Umbilical cord (tissue), 2 donors: ENCODE data around the gene WNK2. TPM values are rescaled to one million over a fixed set of nuclear protein-coding genes. Genes with fewer than 3 reads are reported as not detected.
"Not testable (repeated sequence)": the region's sequence is repeated elsewhere in the genome, so short reads cannot be mapped to it uniquely, and the experiment has no call there.

Experiments
- DNase-seq: peaks from one replicate; pipeline ENCODE4 v3.0.0-alpha.2; 2015; ENCODE audit warnings: low spot score
- total RNA-seq: library from RNA; depleted of rRNA; stranded (reverse); fragments of >200 nt; gene quantifications from one replicate; pipeline ENCODE4 v1.2.3, GENCODE V29; 2014; ENCODE audit warnings: low replicate concordance; ENCODE audit not compliant: insufficient read depth

The WNK2 gene
- total RNA-seq, 1 donor from 2014 or later: 10.4 TPM

- DNase-seq: peak; percentile 66
Measured at GRCh38 chr9:93235300-93235960, 51.5 kb downstream of the WNK2 start.

DNA sequence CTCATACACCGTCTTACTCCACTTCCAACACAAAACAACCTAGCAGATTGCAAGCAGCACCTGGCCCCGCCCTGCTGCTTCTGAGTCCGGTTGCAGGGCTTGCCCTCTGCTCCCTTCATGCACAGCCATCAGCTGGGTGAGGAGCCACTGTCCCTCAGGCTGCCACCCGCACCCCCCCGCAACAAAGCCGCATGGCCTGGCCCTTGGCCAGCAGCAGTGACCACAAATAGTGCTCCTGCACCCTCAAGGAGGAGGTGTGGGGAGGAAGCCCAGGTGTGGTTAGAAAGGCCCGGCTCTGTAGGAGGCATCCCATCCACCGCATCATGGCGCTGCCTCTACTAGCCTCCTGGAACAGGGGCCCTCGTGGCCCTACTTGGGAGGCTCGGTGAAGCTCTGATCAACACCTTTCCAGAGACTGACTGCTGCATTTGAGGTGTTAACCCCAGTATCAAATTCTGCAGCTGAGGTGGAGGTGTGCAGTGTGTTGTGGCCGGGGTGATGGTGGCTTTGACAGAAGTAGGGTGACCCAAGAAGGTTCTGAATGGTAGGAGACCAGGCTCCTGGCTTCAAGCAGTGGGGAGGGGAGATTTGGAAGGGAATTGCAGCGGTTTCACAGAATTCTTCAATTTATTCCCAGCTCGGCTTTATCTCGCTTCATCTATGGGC is 52.7 kb downstream of the WNK2 start:
- no peak for DNase-seq

- no peak for DNase-seq
Measured at GRCh38 chr9:93237540-93237939, 53.6 kb downstream of the WNK2 start.

DNA sequence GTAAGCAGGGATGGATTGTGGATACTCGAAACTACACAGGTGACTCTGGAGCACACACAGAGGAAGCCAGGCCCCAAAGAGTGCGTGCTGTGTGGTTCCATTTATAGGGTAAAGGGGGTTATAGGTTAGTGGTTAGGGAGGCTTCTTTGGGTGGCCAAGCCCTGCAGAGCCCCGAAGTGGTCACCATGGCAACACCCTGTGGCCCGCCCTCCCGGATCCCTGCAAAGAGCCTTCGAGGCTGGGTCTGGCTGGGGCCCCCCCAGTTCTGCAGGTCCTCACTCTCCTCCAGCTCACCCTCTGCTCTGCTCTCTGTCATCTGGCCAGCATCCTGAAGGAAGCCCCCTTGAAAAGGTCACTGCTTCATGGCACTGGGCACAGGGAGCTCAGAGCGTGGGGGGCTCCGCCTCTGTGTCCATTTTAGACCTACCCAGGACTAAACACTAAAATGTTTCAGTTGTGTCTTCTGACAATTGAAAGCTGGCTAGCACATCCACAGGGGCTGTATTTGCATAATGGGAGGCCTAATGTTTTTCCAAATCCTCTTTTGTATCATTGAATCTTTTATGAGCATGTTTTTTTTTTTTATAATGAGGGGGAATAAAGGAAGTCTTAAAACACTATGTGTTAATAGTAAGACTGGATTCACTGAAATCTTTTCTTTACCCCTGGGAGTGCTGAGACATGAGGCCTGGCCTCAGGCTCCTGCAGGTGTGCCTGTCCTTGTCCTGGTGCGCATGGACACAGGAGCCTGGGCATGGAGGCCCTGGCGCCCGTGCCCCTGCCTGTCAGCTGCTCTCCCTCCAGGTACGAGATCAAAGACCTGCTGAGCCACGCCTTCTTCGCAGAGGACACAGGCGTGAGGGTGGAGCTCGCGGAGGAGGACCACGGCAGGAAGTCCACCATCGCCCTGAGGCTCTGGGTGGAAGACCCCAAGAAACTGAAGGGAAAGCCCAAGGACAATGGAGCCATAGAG is 55.3 kb downstream of the WNK2 start:
- DNase-seq: no peak

DNA sequence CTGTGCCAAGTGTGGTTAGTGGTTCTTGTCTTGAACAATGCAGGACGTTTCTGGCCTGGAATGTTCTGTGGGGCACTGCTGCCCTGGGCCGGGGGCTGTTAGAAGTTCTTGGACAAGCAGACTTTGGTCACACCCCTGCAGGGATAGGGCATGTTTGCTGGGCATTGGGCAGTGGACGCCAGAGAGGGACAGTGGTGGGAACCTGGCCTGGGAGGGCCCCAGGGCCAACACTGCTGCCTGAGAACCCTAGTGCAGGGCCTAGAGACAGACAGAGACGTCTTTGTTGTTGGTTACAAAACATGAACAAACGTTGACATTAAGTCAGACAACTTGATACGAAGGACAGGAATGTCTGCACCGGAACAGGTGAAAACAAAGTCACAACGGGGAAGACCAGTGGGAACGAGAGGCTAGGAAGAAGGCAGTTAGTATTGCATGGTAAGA is 57.0 kb downstream of the WNK2 start:
- no peak for DNase-seq

GRCh38 chr9:93243112-93243511 is 59.2 kb downstream of the WNK2 start:
- DNase-seq: no peak

DNA sequence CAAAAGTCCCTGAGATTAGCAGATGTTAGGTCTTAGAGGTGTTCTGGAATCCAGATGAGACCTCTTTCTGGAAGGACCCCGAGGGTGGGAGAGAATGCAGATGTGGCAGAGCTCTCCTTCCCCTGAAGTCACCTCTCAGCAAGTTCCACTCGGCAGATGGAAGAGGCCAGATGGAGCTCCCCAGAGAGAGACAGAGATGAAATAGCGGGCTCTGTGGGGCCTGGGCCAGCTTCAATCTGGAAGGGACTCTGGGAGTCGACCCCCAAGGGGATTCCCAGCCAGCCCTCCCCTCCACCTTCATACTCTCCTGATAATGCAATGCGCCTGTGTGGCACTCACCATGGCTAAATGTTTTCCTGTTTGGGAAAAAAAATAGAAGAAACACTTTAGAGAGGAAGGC is 60.2 kb downstream of the WNK2 start:
- no peak for DNase-seq

DNA sequence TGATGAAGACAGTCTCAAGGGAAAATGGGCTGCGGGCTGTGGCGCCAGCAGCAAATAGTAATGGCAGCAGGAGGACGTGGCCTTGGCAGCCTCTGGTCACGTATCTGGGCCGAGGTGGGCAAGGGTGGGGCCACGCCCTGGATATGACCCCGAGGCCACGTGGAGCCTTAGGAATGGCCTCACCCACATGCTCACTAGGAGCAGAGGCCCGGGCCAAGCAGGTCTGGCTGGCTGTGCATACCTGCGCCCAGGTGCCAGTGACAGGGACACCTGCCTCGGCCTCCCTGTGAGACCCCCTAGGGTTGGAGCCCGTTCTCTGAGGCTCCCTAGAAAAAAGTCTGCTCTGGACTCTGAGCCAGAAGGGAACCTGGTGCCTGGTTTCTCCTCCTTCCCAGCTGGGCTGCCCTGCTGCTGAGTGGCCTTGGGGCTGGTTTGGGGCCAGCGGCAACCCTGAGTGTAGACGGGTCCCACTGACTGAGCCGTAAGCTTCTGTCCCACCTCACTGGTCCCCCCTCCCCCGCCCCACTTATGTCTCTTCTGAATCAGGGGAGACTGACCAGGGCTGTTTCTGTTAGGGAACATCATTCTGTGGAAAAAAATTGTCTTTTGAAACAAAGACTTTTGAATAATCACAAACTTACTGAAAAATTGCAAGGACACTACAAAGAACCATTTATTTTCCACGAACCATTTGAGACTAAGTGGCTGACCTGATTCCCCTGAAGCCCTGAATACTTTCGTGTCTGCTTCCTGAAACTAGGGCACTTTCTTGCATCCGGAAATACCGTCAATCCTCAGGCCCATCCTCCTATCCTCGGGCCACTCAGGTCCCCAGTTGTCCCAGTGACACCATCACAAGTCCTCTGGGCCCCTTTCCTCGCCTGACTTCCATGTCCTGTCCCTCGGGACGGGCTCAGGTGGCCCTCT is 60.8 kb downstream of the WNK2 start:
- DNase-seq: no peak

DNA sequence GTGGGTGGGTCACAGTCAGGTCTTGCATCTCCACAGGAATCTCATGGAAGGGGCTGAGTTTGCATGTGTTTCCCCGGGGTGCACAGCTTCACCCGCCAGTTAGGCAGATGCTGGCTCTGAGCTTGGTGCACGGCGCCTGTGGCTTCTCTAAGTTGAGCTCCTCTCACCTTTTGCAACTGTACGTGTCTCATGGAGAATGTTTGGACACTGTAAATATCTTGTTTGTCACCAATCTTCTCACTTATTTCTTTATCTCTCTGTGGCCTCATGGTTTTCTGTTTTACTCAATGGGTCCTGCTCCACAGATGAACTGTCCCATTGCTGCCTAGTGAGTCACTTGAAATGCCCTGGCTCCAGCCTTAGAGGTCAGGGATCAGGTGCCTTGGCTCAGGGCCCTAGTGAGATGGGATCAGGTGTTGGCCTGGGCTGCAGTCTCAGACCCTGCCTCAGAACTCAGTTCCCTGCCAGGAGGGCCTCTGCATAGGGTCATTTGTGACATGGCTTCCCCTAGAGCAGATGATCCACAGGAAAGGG is 61.6 kb downstream of the WNK2 start:
- no peak for DNase-seq

- DNase-seq: peak; percentile 11
Measured at GRCh38 chr9:93246111-93246510, 62.2 kb downstream of the WNK2 start.

DNA sequence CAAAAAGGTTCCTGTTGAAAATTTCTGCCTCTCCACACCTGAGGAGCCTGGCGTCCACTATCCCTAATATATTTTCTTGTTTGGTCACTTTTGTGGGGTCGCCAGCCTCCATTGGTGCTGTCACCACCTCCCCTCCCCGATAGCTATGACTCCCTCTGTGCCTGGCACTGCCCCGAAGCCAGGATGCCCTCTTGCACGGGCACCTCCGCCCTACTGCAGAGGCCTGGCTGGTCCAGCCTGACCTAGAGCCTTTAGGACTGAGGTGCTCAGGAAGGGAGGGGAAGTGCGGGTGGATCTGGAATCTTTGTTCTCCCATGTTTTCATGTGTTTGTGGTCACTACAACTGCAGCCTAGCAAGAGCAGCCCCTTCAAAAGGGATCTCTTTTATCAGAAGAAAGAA is 62.6 kb downstream of the WNK2 start:
- DNase-seq: no peak

GRCh38 chr9:93247099-93247865 is 63.3 kb downstream of the WNK2 start:
- DNase-seq: no peak

- DNase-seq: no peak
Measured at GRCh38 chr9:93247892-93248291, 64.0 kb downstream of the WNK2 start.

GRCh38 chr9:93248386-93249040 is 64.6 kb downstream of the WNK2 start:
- no peak for DNase-seq

- no peak for DNase-seq
Measured at GRCh38 chr9:93250185-93250584, 66.2 kb downstream of the WNK2 start.

DNA sequence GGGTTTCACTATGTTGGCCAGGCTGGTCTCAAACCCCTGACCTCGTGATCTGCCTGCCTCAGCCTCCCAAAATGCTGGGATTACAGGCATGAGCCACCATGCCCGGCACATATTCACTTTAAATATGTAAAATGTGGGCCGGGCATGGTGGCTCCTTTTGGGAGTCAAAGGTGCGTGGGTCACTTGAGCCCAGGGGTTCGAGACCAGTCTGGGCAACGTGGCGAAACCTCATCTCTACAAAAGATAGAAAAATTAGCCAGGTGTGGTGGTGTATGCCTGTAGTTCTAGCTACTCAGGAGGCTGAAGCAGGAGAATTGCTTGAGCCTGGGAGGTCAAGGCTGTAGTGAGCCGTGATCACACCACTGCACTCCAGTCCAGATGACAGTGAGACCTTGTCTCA is 67.4 kb downstream of the WNK2 start:
- DNase-seq: not testable (repeated sequence)

- no peak for DNase-seq
Measured at GRCh38 chr9:93252116-93252780, 68.3 kb downstream of the WNK2 start.

DNA sequence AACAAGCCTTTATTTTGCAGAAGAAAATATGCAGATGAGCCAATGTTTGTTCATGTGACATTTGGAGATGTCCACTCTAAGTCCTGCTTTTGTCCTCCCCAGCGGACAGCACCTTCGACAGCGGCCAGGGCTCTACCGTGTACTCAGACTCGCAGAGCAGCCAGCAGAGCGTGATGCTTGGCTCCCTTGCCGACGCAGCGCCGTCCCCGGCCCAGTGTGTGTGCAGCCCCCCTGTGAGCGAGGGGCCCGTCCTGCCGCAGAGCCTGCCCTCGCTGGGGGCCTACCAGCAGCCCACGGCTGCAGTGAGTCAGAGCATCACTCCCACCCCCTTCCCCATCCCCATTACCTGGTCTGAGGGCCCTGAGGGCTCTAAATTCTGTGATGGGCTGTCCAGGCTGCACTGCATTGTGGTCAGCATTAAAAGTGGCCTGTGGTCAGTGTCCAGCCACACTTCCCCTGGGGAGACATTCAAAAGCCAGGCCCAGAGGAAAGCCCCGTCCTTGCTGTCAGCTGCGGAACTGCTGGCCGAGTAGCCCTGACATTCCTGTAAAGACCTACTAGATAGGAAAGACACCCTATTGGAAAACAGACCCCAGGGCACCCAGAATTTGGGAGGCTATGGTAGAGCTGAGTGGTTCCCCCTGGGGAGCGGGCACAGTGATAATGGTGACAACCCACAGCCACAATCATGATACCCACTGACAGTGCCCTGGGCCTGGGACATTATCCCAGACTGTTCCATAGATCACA is 69.0 kb downstream of the WNK2 start:
- DNase-seq: no peak
